H9 (cell line): Measurements from ENCODE around the gene THSD7B. TPM values are rescaled to one million over a fixed set of nuclear protein-coding genes. Genes with fewer than 3 reads are reported as not detected.

ENCODE experiments used
- DNase-seq: peaks from one replicate; pipeline ENCODE4 v3.0.0-alpha.2; 2017
- H2AFZ ChIP-seq: one replicate; pipeline ENCODE4 v1.6.1; 2013; ENCODE audit warnings: mild to moderate bottlenecking, low read length, control low read depth, moderate library complexity
- H2AK5ac ChIP-seq: 2 replicates; pipeline ENCODE4 v1.6.1; 2013; ENCODE audit warnings: low read length, control low read depth, mixed read lengths; ENCODE audit not compliant: insufficient read length
- H2BK120ac ChIP-seq: one replicate; pipeline ENCODE4 v1.6.1; 2013; ENCODE audit warnings: low read depth, mild to moderate bottlenecking, low read length, control low read depth, inconsistent platforms; ENCODE audit not compliant: poor library complexity, severe bottlenecking
- H2BK12ac ChIP-seq: 2 replicates; pipeline ENCODE4 v1.6.1; 2013; ENCODE audit warnings: low read length, control low read depth, mixed read lengths, low read depth; ENCODE audit not compliant: insufficient read length
- H2BK15ac ChIP-seq: 2 replicates; pipeline ENCODE4 v1.6.1; 2013; ENCODE audit warnings: low read depth, low read length, control low read depth
- H2BK20ac ChIP-seq: one replicate; pipeline ENCODE4 v1.6.1; 2013; ENCODE audit warnings: low read depth, mild to moderate bottlenecking, low read length, control low read depth, inconsistent platforms; ENCODE audit not compliant: poor library complexity, severe bottlenecking
- H2BK5ac ChIP-seq: 2 replicates; pipeline ENCODE4 v1.6.1; 2013; ENCODE audit warnings: low read length, control low read depth, mixed read lengths; ENCODE audit not compliant: insufficient read length
- H3K14ac ChIP-seq: 2 replicates; pipeline ENCODE4 v1.6.1; 2013; ENCODE audit warnings: low read length, control low read depth; ENCODE audit not compliant: insufficient read depth
- H3K18ac ChIP-seq: 2 replicates; pipeline ENCODE4 v1.6.1; 2013; ENCODE audit warnings: low read depth, mild to moderate bottlenecking, mixed read lengths, low read length, control low read depth; ENCODE audit not compliant: insufficient read length
- H3K23ac ChIP-seq: 2 replicates; pipeline ENCODE4 v1.6.1; 2013; ENCODE audit warnings: low read length, control low read depth, mixed read lengths, low read depth; ENCODE audit not compliant: insufficient read length
- H3K23me2 ChIP-seq: 2 replicates; pipeline ENCODE4 v1.6.1; 2013; ENCODE audit warnings: low read depth, mild to moderate bottlenecking, mixed read lengths, low read length, control low read depth; ENCODE audit not compliant: insufficient read length, poor library complexity, severe bottlenecking
- H3K27ac ChIP-seq: 2 replicates; pipeline ENCODE4 v1.5.1; 2013; ENCODE audit warnings: low read length, control low read depth, mixed read lengths, low read depth; ENCODE audit not compliant: insufficient read length
- H3K27me3 ChIP-seq: 2 replicates; pipeline ENCODE4 v1.6.1; 2013; ENCODE audit warnings: low read length, control low read depth, inconsistent platforms; ENCODE audit not compliant: insufficient read depth
- H3K4ac ChIP-seq: 2 replicates; pipeline ENCODE4 v1.6.1; 2013; ENCODE audit warnings: low read depth, mild to moderate bottlenecking, control low read depth, inconsistent platforms, low read length, moderate library complexity
- H3K4me1 ChIP-seq: 2 replicates; pipeline ENCODE4 v1.6.1; 2013; ENCODE audit warnings: low read length, control low read depth, inconsistent platforms; ENCODE audit not compliant: insufficient read depth
- H3K4me2 ChIP-seq: 2 replicates; pipeline ENCODE4 v1.6.1; 2013; ENCODE audit warnings: low read length, control low read depth, mixed read lengths; ENCODE audit not compliant: insufficient read length, insufficient read depth
- H3K56ac ChIP-seq: 2 replicates; pipeline ENCODE4 v1.6.1; 2013; ENCODE audit warnings: low read depth, mild to moderate bottlenecking, mixed read lengths, low read length, control low read depth; ENCODE audit not compliant: insufficient read length
- H3K79me1 ChIP-seq: 2 replicates; pipeline ENCODE4 v1.6.1; 2013; ENCODE audit warnings: low read depth, mild to moderate bottlenecking, moderate library complexity, low read length, control low read depth, inconsistent platforms; ENCODE audit not compliant: insufficient read depth, poor library complexity, severe bottlenecking
- H3K79me2 ChIP-seq: 2 replicates; pipeline ENCODE4 v1.6.1; 2013; ENCODE audit warnings: low read length, control low read depth, inconsistent platforms; ENCODE audit not compliant: insufficient read depth
- H3K9ac ChIP-seq: 2 replicates; pipeline ENCODE4 v1.6.1; 2013; ENCODE audit warnings: low read length, control low read depth, mixed read lengths; ENCODE audit not compliant: insufficient read length; ENCODE audit errors: extremely low read depth
- H3K9me3 ChIP-seq: one replicate; pipeline ENCODE4 v1.6.1; 2013; ENCODE audit warnings: low read depth, low read length, inconsistent platforms; ENCODE audit not compliant: control insufficient read depth
- H3T11ph ChIP-seq: one replicate; pipeline ENCODE4 v1.6.1; 2013; ENCODE audit warnings: mild to moderate bottlenecking, low read length, control low read depth, inconsistent platforms
- H4K20me1 ChIP-seq: one replicate; pipeline ENCODE4 v1.6.1; 2013; ENCODE audit not compliant: control insufficient read depth, insufficient read length, insufficient read depth
- H4K5ac ChIP-seq: 2 replicates; pipeline ENCODE4 v1.6.1; 2013; ENCODE audit warnings: low read depth, mild to moderate bottlenecking, mixed read lengths, low read length, control low read depth; ENCODE audit not compliant: insufficient read length
- H4K8ac ChIP-seq: replicated peaks from 2 replicates; pipeline ENCODE4 v1.6.1; 2013; ENCODE audit warnings: low read length, control low read depth, mixed read lengths, low read depth; ENCODE audit not compliant: insufficient read length
- H4K91ac ChIP-seq: 2 replicates; pipeline ENCODE4 v1.6.1; 2013; ENCODE audit warnings: low read depth, mild to moderate bottlenecking, moderate library complexity, mixed read lengths, low read length, control low read depth; ENCODE audit not compliant: insufficient read length
- H3K27ac Mint-ChIP-seq, 3 experiments: 2 replicates in 2 of 3; 3 replicates in 1 of 3; pipeline ENCODE4 v1.8.0; 2020 to 2021; ENCODE audit warnings: mixed read lengths in 3 of 3, mild to moderate bottlenecking in 1 of 3, moderate library complexity in 1 of 3
- H3K27me3 Mint-ChIP-seq: 2 replicates; pipeline ENCODE4 v1.8.0; 2021; ENCODE audit warnings: low read depth, mild to moderate bottlenecking, moderate library complexity, mixed read lengths
- H3K36me3 Mint-ChIP-seq, 3 experiments: 2 replicates in 2 of 3; 3 replicates in 1 of 3; pipeline ENCODE4 v1.8.0; 2020 to 2021; ENCODE audit warnings: low read depth in 3 of 3, mixed read lengths in 3 of 3; ENCODE audit not compliant: insufficient read depth in 1 of 3
- H3K4me1 Mint-ChIP-seq, 2 experiments: 2 replicates each; pipeline ENCODE4 v1.8.0; 2020; ENCODE audit warnings: mixed read lengths in 2 of 2
- H3K4me3 Mint-ChIP-seq, 2 experiments: 2 replicates in 1 of 2; 3 replicates in 1 of 2; pipeline ENCODE4 v1.8.0; 2020 to 2021; ENCODE audit warnings: mild to moderate bottlenecking in 2 of 2, mixed read lengths in 2 of 2, moderate library complexity in 1 of 2
- H3K9me3 Mint-ChIP-seq, 2 experiments: 2 replicates in 1 of 2; 3 replicates in 1 of 2; pipeline ENCODE4 v1.8.0; 2020; ENCODE audit warnings: mild to moderate bottlenecking in 2 of 2, mixed read lengths in 2 of 2, moderate library complexity in 1 of 2
- WGBS: extraction: QIAGEN DNeasy Blood & Tissue Kit; methylation state at CpG from one replicate; pipeline ENCODE4 v1.1.7; 2013; ENCODE audit warnings: missing lambda C conversion rate, low lambda C conversion rate, mixed read lengths; ENCODE audit not compliant: insufficient read length; ENCODE audit errors: extremely low coverage; 5-methylcytosine and 5-hydroxymethylcytosine counted together
- total RNA-seq: library from RNA; stranded (reverse); gene quantifications from 2 replicates; pipeline ENCODE4 v1.2.1, GENCODE V29; 2021
- TF ChIP-seq, protein P1 (sequence below): fragments of 200-600 bp; sonication (generic); conservative IDR thresholded peaks from 3 replicates; pipeline ENCODE4 v1.8.0; 2021; ENCODE audit warnings: antibody characterized with exemption, mild to moderate bottlenecking

The THSD7B gene
- total RNA-seq, 1 experiment from 2014 or later: 0.85 TPM

DNA sequence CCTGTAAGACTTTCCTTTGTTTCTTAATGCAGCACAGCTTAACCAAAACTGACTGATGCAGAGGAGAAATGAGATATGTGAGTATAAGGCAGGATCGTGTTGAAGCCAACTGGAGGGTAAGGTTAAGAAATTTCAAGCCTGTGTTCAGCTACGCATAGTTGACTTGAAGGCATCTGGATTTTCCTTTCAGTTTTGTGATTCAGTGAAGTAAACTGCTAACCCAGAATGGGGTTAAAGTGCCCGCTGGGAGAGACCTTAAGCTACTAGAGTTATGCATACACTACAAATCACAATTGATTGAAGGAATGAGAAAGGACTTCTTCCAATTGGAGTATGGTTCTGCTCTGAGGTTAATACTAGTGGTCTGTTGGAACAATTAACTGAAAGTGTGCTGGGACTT, 22.6 kb downstream of the THSD7B start:
- no peak overlapping the region for H3K9ac ChIP-seq
- H3K4me2 ChIP-seq: no peak overlapping the region
- H3T11ph ChIP-seq: no peak overlapping the region
- H2BK20ac ChIP-seq: no peak overlapping the region
- no CpG with 5 or more reads among the region's 3 CpGs for WGBS
- no peak overlapping the region; a peak in 1 of 7 replicates for H3K27ac Mint-ChIP-seq
- no peak overlapping the region for H4K91ac ChIP-seq
- H3K79me2 ChIP-seq: no peaks in the 10 kb centered on the region
- no peak overlapping the region for H3K14ac ChIP-seq
- H2BK15ac ChIP-seq: no peak overlapping the region
- H3K4ac ChIP-seq: no peak overlapping the region
- H3K4me1 ChIP-seq: no peaks in the 10 kb centered on the region
- H3K56ac ChIP-seq: no peak overlapping the region
- H3K27me3 Mint-ChIP-seq: peaks cover 13% of the 10 kb centered on the region; the same call in 1 of the 2 replicates
- no peaks in the 10 kb centered on the region for H3K79me1 ChIP-seq
- peaks cover 0 to 4% of the 10 kb centered on the region in 2 experiments; a peak in 2 of 4 replicates for H3K4me1 Mint-ChIP-seq
- no peak overlapping the region for H3K27ac ChIP-seq
- H3K18ac ChIP-seq: no peak overlapping the region
- H3K23me2 ChIP-seq: no peaks in the 10 kb centered on the region
- TF ChIP-seq, protein P1, sequence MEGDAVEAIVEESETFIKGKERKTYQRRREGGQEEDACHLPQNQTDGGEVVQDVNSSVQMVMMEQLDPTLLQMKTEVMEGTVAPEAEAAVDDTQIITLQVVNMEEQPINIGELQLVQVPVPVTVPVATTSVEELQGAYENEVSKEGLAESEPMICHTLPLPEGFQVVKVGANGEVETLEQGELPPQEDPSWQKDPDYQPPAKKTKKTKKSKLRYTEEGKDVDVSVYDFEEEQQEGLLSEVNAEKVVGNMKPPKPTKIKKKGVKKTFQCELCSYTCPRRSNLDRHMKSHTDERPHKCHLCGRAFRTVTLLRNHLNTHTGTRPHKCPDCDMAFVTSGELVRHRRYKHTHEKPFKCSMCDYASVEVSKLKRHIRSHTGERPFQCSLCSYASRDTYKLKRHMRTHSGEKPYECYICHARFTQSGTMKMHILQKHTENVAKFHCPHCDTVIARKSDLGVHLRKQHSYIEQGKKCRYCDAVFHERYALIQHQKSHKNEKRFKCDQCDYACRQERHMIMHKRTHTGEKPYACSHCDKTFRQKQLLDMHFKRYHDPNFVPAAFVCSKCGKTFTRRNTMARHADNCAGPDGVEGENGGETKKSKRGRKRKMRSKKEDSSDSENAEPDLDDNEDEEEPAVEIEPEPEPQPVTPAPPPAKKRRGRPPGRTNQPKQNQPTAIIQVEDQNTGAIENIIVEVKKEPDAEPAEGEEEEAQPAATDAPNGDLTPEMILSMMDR: no peak
- H2AFZ ChIP-seq: no peak overlapping the region
- no peaks in the 10 kb centered on the region for H3K27me3 ChIP-seq
- H4K20me1 ChIP-seq: no peaks in the 10 kb centered on the region
- no peak overlapping the region for H2AK5ac ChIP-seq
- no peaks in the 10 kb centered on the region for H3K9me3 ChIP-seq
- no peak for DNase-seq
- H3K4me3 Mint-ChIP-seq: no peak overlapping the region
- H2BK12ac ChIP-seq: no peak overlapping the region
- no peak overlapping the region for H2BK120ac ChIP-seq
- no peaks in the 10 kb centered on the region for H3K36me3 Mint-ChIP-seq
- H4K5ac ChIP-seq: no peak overlapping the region
- no peak overlapping the region for H3K23ac ChIP-seq
- no peak overlapping the region for H2BK5ac ChIP-seq
- no peak overlapping the region for H4K8ac ChIP-seq
- H3K9me3 Mint-ChIP-seq: no peaks in the 10 kb centered on the region
